ENCODE results near the gene TSGA10IP. TPM values are rescaled to one million over a fixed set of nuclear protein-coding genes. Genes with fewer than 3 reads are reported as not detected.

The TSGA10IP gene
- total RNA-seq, 1 experiment from 2014 or later: not detected

DNA sequence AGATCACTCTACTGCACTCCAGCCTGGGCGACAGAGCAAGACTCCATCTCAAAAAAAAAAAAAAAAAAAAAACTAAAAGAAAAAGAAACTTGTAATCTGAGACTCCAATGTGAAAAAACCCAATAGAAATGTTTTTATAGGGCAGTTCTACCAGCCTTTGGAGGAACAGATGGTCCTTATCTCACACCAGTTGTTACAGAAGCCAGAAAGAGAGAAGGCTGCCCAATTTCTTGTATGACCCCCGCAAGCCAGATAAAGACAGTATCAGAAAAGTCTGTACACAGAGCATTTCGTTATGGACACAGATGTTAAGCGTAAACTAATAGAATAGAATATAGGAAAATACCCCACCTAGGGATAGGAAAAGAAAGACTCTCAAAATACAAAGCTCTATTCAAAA is 11.3 kb upstream of the TSGA10IP start:
- ChIA-PET POLR2A (no interaction called here), CTCF (no interaction called here), RAD21 (ENCODE audit: low non-redundant PET in 1 of 2, low total read pairs in 2 of 2, uncharacterized antibody in 2 of 2, unreplicated experiment in 2 of 2) (no interaction called here)
- no peaks in the 10 kb centered on the region for H3K9me3 ChIP-seq (ENCODE audit: control insufficient read depth in 1 of 2, insufficient read depth in 1 of 2, low read depth in 1 of 2, low read length in 2 of 2)
- TF ChIP-seq ZFX (IDR thresholded peaks at IDR 0.05) (no peak), SRF (IDR thresholded peaks at IDR 0.05; ENCODE audit: low read depth) (no peak), ELF1 (IDR thresholded peaks at IDR 0.05; ENCODE audit: borderline replicate concordance, low read depth) (no peak), SIN3A (IDR thresholded peaks at IDR 0.05; ENCODE audit: low read depth) (no peak), RAD21 (IDR thresholded peaks at IDR 0.05; ENCODE audit: low read depth) (no peak), ZNF274 (IDR thresholded peaks at IDR 0.05; ENCODE audit: low read depth, low read length) (no peak), EGR1 (IDR thresholded peaks at IDR 0.05; ENCODE audit: low read depth) (no peak), YY1 (IDR thresholded peaks at IDR 0.05; ENCODE audit: extremely low read depth, insufficient replicate concordance, low read depth, low read length) (no peak), POLR2AphosphoS5 (IDR thresholded peaks at IDR 0.05; ENCODE audit: low read depth, low read length) (no peak), EZH2 (IDR thresholded peaks at IDR 0.05) (no peak), POLR2A (IDR thresholded peaks at IDR 0.05; ENCODE audit: borderline replicate concordance, extremely low read depth, insufficient read depth, insufficient read length) (no peak), FOSL1 (IDR thresholded peaks at IDR 0.05; ENCODE audit: low read depth) (no peak), JUND (IDR thresholded peaks at IDR 0.05) (no peak), EZH2phosphoT487 (IDR thresholded peaks at IDR 0.05; ENCODE audit: borderline replicate concordance) (no peak)
- TF ChIP-seq, protein P1, sequence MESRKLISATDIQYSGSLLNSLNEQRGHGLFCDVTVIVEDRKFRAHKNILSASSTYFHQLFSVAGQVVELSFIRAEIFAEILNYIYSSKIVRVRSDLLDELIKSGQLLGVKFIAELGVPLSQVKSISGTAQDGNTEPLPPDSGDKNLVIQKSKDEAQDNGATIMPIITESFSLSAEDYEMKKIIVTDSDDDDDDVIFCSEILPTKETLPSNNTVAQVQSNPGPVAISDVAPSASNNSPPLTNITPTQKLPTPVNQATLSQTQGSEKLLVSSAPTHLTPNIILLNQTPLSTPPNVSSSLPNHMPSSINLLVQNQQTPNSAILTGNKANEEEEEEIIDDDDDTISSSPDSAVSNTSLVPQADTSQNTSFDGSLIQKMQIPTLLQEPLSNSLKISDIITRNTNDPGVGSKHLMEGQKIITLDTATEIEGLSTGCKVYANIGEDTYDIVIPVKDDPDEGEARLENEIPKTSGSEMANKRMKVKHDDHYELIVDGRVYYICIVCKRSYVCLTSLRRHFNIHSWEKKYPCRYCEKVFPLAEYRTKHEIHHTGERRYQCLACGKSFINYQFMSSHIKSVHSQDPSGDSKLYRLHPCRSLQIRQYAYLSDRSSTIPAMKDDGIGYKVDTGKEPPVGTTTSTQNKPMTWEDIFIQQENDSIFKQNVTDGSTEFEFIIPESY (IDR thresholded peaks at IDR 0.05; ENCODE audit: extremely low read depth, insufficient replicate concordance, low read length): no peak
- TF ChIP-seq, protein P2, sequence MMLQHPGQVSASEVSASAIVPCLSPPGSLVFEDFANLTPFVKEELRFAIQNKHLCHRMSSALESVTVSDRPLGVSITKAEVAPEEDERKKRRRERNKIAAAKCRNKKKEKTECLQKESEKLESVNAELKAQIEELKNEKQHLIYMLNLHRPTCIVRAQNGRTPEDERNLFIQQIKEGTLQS (IDR thresholded peaks at IDR 0.05): no peak
- TF ChIP-seq, protein P3, sequence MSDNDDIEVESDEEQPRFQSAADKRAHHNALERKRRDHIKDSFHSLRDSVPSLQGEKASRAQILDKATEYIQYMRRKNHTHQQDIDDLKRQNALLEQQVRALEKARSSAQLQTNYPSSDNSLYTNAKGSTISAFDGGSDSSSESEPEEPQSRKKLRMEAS (IDR thresholded peaks at IDR 0.05): no peak
- TF ChIP-seq, protein P4, sequence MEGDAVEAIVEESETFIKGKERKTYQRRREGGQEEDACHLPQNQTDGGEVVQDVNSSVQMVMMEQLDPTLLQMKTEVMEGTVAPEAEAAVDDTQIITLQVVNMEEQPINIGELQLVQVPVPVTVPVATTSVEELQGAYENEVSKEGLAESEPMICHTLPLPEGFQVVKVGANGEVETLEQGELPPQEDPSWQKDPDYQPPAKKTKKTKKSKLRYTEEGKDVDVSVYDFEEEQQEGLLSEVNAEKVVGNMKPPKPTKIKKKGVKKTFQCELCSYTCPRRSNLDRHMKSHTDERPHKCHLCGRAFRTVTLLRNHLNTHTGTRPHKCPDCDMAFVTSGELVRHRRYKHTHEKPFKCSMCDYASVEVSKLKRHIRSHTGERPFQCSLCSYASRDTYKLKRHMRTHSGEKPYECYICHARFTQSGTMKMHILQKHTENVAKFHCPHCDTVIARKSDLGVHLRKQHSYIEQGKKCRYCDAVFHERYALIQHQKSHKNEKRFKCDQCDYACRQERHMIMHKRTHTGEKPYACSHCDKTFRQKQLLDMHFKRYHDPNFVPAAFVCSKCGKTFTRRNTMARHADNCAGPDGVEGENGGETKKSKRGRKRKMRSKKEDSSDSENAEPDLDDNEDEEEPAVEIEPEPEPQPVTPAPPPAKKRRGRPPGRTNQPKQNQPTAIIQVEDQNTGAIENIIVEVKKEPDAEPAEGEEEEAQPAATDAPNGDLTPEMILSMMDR (IDR thresholded peaks at IDR 0.05 in 2 of 3, conservative IDR thresholded peaks at IDR 0.05 in 1 of 3; ENCODE audit: borderline replicate concordance in 1 of 3, insufficient read depth in 1 of 3, low read depth in 2 of 3, low read length in 2 of 3): no peak
- H3K27ac ChIP-seq (ENCODE audit: low read depth, low read length): no peak overlapping the region
- H3K4me1 ChIP-seq (ENCODE audit: control insufficient read depth in 1 of 2, insufficient read depth in 2 of 2, low read length in 2 of 2): peaks cover 6 to 16% of the 10 kb centered on the region in 2 experiments; a peak in 3 of 4 replicates
- no peaks in the 10 kb centered on the region for H3K9me2 ChIP-seq (ENCODE audit: insufficient read depth)
- BruUV-seq (replicated peaks): no TSS peak
- intact Hi-C loops (cut with micrococcal nuclease): no loop called here
- H3K36me3 ChIP-seq (ENCODE audit: control insufficient read depth in 1 of 2, insufficient read depth in 2 of 2, low read length in 2 of 2): no peaks in the 10 kb centered on the region
- H3K79me2 ChIP-seq (ENCODE audit: insufficient read depth, low read length): no peaks in the 10 kb centered on the region
- no peak overlapping the region for H2AFZ ChIP-seq (ENCODE audit: low read depth, low read length, poor library complexity, severe bottlenecking)
- no peaks in the 10 kb centered on the region for H3K27me3 ChIP-seq (ENCODE audit: insufficient read depth, low read length)
- no peaks in the 10 kb centered on the region for H4K20me1 ChIP-seq (ENCODE audit: insufficient read depth)
- no peak overlapping the region for H3K4me2 ChIP-seq (ENCODE audit: low read length)
- H3K4me3 ChIP-seq (replicated peaks in 1 of 2; ENCODE audit: low read depth in 1 of 2, low read length in 2 of 2): no peak overlapping the region
- no peak overlapping the region for H3K9ac ChIP-seq (ENCODE audit: low read length)
- no peak for DNase-seq (ENCODE audit: low read depth, low spot score)
- ATAC-seq: no peak
